HepG2 (cell line): ENCODE results near the gene IST1. TPM values are rescaled to one million over a fixed set of nuclear protein-coding genes. Genes with fewer than 3 reads are reported as not detected.
A peak's percentile ranks its signal among the peaks of the same experiment; 100 is the strongest.

Source experiments
- AKNA ChIP-seq: sonication (generic); formaldehyde crosslinking; IDR thresholded peaks from 2 replicates; pipeline ENCODE4 v1.4.0; 2020; ENCODE audit warnings: missing genetic modification reagents, borderline replicate concordance
- FOXC1 ChIP-seq: sonication (generic); formaldehyde crosslinking; IDR thresholded peaks from 2 replicates; pipeline ENCODE4 v1.8.0; 2022; ENCODE audit warnings: mild to moderate bottlenecking, missing genetic modification reagents, borderline replicate concordance
- GZF1 ChIP-seq: sonication (generic); formaldehyde crosslinking; IDR thresholded peaks from 2 replicates; pipeline ENCODE4 v1.5.1; 2020; ENCODE audit warnings: mild to moderate bottlenecking, missing genetic modification reagents
- HDAC6 ChIP-seq: fragments of 200-600 bp; sonication (generic); IDR thresholded peaks from 2 replicates; pipeline ENCODE4 v1.7.0; 2017; ENCODE audit warnings: mild to moderate bottlenecking, antibody characterized with exemption, low read length, low read depth
- RBAK ChIP-seq: sonication (generic); formaldehyde crosslinking; IDR thresholded peaks from 2 replicates; pipeline ENCODE4 v1.5.1; 2020; ENCODE audit warnings: mild to moderate bottlenecking, missing genetic modification reagents
- ZBTB40 ChIP-seq, 2 experiments: fragments of 450-650 bp in 1 of 2; sonication (generic) in 1 of 2; formaldehyde crosslinking in 1 of 2; IDR thresholded peaks; 2 replicates each; pipeline versions ENCODE4 v1.6.1 to v1.8.0; 2016 to 2022; ENCODE audit warnings: antibody characterized with exemption in 1 of 2, mild to moderate bottlenecking in 1 of 2, missing genetic modification reagents in 1 of 2
- ZNF331 ChIP-seq: sonication (generic); formaldehyde crosslinking; IDR thresholded peaks from 2 replicates; pipeline ENCODE4 v1.4.0; 2020; ENCODE audit warnings: missing genetic modification reagents
- ZNF557 ChIP-seq: sonication (generic); formaldehyde crosslinking; IDR thresholded peaks from 2 replicates; pipeline ENCODE4 v1.4.0; 2020; ENCODE audit warnings: missing genetic modification reagents
- ZNF713 ChIP-seq: sonication (generic); formaldehyde crosslinking; IDR thresholded peaks from 2 replicates; pipeline ENCODE4 v1.4.0; 2020; ENCODE audit warnings: mild to moderate bottlenecking, missing genetic modification reagents
- ZUFSP ChIP-seq: sonication (generic); formaldehyde crosslinking; IDR thresholded peaks from 2 replicates; pipeline ENCODE4 v1.9.0; 2021; ENCODE audit warnings: missing genetic modification reagents, mild to moderate bottlenecking, borderline replicate concordance
- polyA plus RNA-seq, 8 experiments: library from polyadenylated mRNA; depleted of rRNA in 3 of 8; stranded (reverse) in 7 of 8; unstranded in 1 of 8; fragments of >200 nt; fragmentation: Illumina TruSeq in 4 of 8; extraction: Trizol in 4 of 8; gene quantifications; 2 replicates each; pipeline versions ENCODE4 v1.2.1 to v1.2.3, GENCODE V29; 2011 to 2016; ENCODE audit warnings: low read depth in 4 of 8, missing spikeins in 1 of 8, mixed read lengths in 1 of 8; ENCODE audit not compliant: insufficient read depth in 1 of 8
- total RNA-seq, 5 experiments: library from RNA; depleted of rRNA; stranded (reverse); fragments of >200 nt; fragmentation: Illumina TruSeq; extraction: Trizol; gene quantifications; 2 replicates each; pipeline ENCODE4 v1.2.3, GENCODE V29; 2016; ENCODE audit warnings: low read depth in 1 of 5
- TF ChIP-seq, protein P1 (sequence below): sonication (generic); formaldehyde crosslinking; IDR thresholded peaks from 2 replicates; pipeline ENCODE4 v1.4.0; 2020; ENCODE audit warnings: mild to moderate bottlenecking, missing genetic modification reagents

IST1 gene
- total and polyA plus RNA-seq, 2 of the 13 experiments (the other 11 are each of a cell fraction or from before 2014, with no cell fraction given): 346 to 415 TPM

DNA sequence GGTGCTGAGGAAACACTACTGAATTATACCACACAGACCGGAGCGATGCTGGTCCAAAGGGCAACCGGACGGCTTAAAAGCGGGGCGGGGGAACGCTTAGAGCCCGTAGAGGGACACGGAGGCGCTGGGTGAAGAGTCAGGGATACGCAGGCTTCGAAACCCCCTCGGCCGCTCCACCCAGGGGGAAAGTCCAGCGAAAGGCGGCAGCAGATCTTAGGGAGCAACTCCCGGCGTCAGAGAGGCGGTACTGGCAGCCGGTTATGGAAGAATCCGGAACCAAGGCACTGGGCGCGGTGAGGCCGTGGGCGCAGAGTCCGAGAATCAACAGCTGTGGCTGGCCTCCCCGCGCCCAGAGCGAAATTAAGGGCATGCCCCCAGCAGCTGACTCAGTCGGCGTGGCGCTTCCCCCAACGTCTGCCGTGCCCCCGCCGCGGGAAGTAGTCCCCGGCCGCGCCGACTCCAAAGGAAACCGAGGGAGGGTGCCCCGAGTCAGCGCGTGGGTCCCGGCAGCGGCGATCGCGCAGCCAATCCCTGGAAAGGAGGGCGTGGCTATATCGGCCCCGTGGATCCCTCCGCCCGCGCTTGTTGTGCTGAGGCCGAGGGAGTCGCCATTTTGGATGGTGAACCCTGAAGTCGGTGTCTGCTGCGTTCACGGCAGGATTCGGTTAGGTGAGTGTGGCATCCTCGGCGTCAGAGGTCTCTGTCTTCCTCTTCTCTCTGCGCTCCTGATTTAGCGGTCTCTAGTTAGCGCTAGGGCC lies at the start of gene IST1 (continued):
- TF ChIP-seq ZUFSP (CRISPR knock-in tag) (peak; percentile 75; the same call in 1 of the 2 replicates), ZNF557 (CRISPR knock-in tag) (peak; percentile 76), HDAC6 (no peak), FOXC1 (CRISPR knock-in tag) (peak; percentile 96), ZNF713 (CRISPR knock-in tag) (no peak), GZF1 (no peak; the same call in 1 of the 2 replicates), ZBTB40 (IDR thresholded peaks at IDR 0.05) (no peak), ZBTB40 (CRISPR knock-in tag; IDR thresholded peaks at IDR 0.05) (peak; percentile 97), ZNF331 (CRISPR knock-in tag) (peak; percentile 87), RBAK (CRISPR knock-in tag) (no peak; the same call in 1 of the 2 replicates), AKNA (CRISPR knock-in tag) (peak; percentile 75)
- TF ChIP-seq, protein P1, sequence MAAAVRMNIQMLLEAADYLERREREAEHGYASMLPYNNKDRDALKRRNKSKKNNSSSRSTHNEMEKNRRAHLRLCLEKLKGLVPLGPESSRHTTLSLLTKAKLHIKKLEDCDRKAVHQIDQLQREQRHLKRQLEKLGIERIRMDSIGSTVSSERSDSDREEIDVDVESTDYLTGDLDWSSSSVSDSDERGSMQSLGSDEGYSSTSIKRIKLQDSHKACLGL (CRISPR knock-in tag): peak; percentile 94
